Heart left ventricle (tissue), 13 donors: Measurements from ENCODE around the gene ACSM4.

Source experiments
- POLR2A ChIP-seq, 2 donors: fragments of 450-650 bp; IDR thresholded peaks; one replicate each; pipeline ENCODE4 v1.6.1; 2017; ENCODE audit warnings: antibody characterized with exemption in 2 of 2, mild to moderate bottlenecking in 2 of 2, moderate library complexity in 2 of 2
- TF ChIP-seq, protein P1 (sequence below), 12 donors: fragments of 200-600 bp; sonication (generic) in 4 of 12; IDR thresholded peaks; one replicate each; pipeline versions ENCODE4 v1.5.0 to v1.8.0; 2018 to 2022; ENCODE audit warnings: antibody characterized with exemption in 12 of 12, mild to moderate bottlenecking in 5 of 12
- donor health status: ischemic (EF 13 %, LVEDD 7.1; RV severe dilation, severe dysfunction).
- donor health status: DM: no; HTN: yes; CAD: no.
- donor health status: DM: no; HTN: no; CAD: no.
- donor health status: ischemic (EF 25% LVEDD 6.9; RV normal size, moderate dysfunction).
- donor health status: ischemic (EF 25% LVEDD 5.7; RV mildly dilated, moderate dysfunction).
- donor health status: ischemic (EF 35%, LVEDD 5.7; RV mildly dilated, moderate dysfunction).
- donor health status: nonischemic (EF 11% LVEDD 7.7; RV severe dilation, severe dysfunction).
- donor health status: DM: yes; HTN: yes; CAD: no.
- donor health status: PGD.
- donor health status: ischemic (EF 29% LVEDD 5.4; RV normal size, mild dysfunction).
- donor health status: nonischemic (EF 23%, LVEDD 6.1; RV moderate dilation, normal function).

DNA sequence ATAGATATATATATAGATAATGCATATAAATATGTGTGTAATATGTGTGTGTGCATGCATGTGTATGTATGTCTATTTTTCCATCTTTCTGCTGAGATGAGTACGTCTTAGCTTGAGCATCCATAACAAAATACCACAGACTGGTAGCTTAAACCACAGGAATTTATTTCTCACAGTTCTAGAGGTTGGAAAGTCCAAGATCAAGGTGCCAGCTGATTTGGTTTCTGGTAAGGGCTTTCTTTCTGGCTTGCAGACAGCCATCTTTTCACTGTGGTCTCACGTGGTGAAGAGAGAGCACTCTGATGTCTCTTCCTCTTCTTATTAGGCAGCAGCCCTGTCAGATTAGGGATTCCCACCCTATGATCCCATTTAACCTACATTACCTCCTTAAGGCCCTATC lies 47.3 kb downstream of the ACSM4 start:
- no peak for TF ChIP-seq POLR2A (IDR thresholded peaks at IDR 0.05)
- TF ChIP-seq, protein P1, sequence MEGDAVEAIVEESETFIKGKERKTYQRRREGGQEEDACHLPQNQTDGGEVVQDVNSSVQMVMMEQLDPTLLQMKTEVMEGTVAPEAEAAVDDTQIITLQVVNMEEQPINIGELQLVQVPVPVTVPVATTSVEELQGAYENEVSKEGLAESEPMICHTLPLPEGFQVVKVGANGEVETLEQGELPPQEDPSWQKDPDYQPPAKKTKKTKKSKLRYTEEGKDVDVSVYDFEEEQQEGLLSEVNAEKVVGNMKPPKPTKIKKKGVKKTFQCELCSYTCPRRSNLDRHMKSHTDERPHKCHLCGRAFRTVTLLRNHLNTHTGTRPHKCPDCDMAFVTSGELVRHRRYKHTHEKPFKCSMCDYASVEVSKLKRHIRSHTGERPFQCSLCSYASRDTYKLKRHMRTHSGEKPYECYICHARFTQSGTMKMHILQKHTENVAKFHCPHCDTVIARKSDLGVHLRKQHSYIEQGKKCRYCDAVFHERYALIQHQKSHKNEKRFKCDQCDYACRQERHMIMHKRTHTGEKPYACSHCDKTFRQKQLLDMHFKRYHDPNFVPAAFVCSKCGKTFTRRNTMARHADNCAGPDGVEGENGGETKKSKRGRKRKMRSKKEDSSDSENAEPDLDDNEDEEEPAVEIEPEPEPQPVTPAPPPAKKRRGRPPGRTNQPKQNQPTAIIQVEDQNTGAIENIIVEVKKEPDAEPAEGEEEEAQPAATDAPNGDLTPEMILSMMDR (IDR thresholded peaks at IDR 0.05), result no peak
